Activated CD4-positive, alpha-beta memory T cell treated with anti-CD3 and anti-CD28 coated beads, Interleukin-2, amount 10 ng/mL, durations not matched to agents 7 days and 5 days (primary cell): ENCODE data around the gene GJA3. TPM values are rescaled to one million over a fixed set of nuclear protein-coding genes. Genes with fewer than 3 reads are reported as not detected.
A peak's percentile ranks its signal among the peaks of the same experiment; 100 is the strongest.

Experiments used
- CTCF ChIA-PET: fragments of 350-600 bp; sonication (Branson Sonifier 250); formaldehyde crosslinking; loops from one replicate; lab custom pipeline; 2021; ENCODE audit warnings: antibody characterized with exemption, inconsistent platforms; lab: Charles Lee
- POLR2A ChIA-PET: fragments of 350-600 bp; sonication (Branson Sonifier 250); formaldehyde crosslinking; loops from one replicate; lab custom pipeline; 2021; ENCODE audit warnings: antibody characterized with exemption; lab: Charles Lee
- DNase-seq: peaks from one replicate; pipeline ENCODE4 v3.0.0-alpha.2; 2020
- H3K27ac Mint-ChIP-seq: one replicate; pipeline ENCODE4 v1.8.0; 2021; ENCODE audit warnings: mild to moderate bottlenecking, mixed read lengths
- H3K27me3 Mint-ChIP-seq: one replicate; pipeline ENCODE4 v1.8.0; 2021; ENCODE audit warnings: mixed read lengths
- H3K36me3 Mint-ChIP-seq: one replicate; pipeline ENCODE4 v1.8.0; 2021; ENCODE audit warnings: low read depth, mixed read lengths
- H3K4me1 Mint-ChIP-seq: one replicate; pipeline ENCODE4 v1.8.0; 2021; ENCODE audit warnings: mixed read lengths
- H3K4me3 Mint-ChIP-seq: one replicate; pipeline ENCODE4 v1.8.0; 2021; ENCODE audit warnings: mild to moderate bottlenecking, mixed read lengths
- H3K9me3 Mint-ChIP-seq: one replicate; pipeline ENCODE4 v1.8.0; 2021; ENCODE audit warnings: mixed read lengths
- total RNA-seq, 2 experiments: library from RNA; stranded (reverse); gene quantifications; one replicate each; pipeline ENCODE4 v1.2.3, GENCODE V29; 2021

The GJA3 gene
- total RNA-seq, 2 experiments from 2014 or later = 0.13 to 0.23 TPM

DNA sequence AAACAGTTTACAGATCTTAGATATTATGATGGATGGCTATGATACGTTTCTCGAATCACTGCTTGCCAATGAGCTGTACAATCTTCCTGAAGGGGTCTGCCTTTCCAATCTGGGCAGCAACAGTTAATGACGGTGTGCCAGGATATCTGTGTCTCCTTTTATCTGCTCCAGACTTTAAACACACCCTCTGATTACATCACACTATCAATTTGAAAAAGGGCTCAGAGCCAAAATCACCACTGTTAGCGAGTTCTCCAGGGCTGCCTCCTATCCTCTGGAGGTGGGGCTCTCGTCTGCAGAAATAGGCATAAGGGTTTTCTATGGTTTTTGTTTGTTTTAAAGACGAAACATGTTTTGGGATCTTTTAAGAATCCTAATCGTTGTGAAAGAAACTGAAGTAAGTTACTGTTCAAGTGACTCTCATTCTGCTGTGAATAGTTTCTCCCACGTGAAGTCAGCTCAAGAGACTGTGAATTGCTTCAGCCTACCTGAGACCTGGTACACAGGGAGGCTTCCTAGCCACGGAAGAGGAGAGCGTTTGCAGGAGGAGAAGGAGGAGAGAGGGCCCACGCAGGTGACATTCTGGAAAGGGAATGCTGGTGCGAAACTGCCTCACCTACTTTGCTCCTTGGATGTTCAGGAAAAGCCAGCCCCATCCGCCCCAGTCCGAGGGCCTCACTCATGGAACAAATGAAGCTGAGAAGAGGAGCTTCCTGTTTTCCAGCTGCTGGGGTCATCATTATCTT lies 15.2 kb upstream of the GJA3 start:
- H3K27ac Mint-ChIP-seq = no peak overlapping the region
- POLR2A ChIA-PET = interaction anchor here (0.9 to 1.3 kb wide), 2 partner anchors 15 to 300 kb away, joined by 3 to 4 read pairs; no protein-coding TSS in a partner anchor
- H3K4me1 Mint-ChIP-seq = peaks cover 12% of the 10 kb centered on the region
- H3K36me3 Mint-ChIP-seq = no peaks in the 10 kb centered on the region
- DNase-seq = no peak
- peaks cover 67% of the 10 kb centered on the region for H3K27me3 Mint-ChIP-seq
- no peaks in the 10 kb centered on the region for H3K9me3 Mint-ChIP-seq
- CTCF ChIA-PET = interaction anchor here (1.3 to 2.1 kb wide), 3 partner anchors 8 to 19 kb away, joined by 3 to 4 read pairs (median 3); no protein-coding TSS in a partner anchor
- no peak overlapping the region for H3K4me3 Mint-ChIP-seq

DNA sequence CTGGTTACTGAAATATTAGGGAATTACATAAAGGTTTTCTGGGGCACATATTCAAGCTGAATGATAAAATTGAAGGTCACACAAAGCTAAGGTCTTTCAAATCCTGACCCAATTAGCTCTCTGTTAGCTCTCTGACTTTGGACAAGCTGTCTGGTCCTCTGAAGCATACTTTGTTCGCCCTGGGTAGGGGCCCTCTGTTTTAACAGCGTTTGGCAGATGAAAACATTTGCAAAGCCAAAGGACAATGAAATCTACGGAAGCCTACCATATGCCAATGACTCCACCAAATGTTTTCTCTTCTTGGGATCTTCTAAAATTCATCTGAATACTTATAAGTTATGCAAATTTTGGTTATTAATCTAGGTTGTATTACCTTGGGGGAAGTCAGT lies 14.5 kb upstream of the GJA3 start:
- peaks cover 62% of the 10 kb centered on the region for H3K27me3 Mint-ChIP-seq
- POLR2A ChIA-PET = interaction anchor here (0.9 to 1.3 kb wide), 2 partner anchors 14 to 301 kb away, joined by 3 to 4 read pairs; no protein-coding TSS in a partner anchor
- CTCF ChIA-PET = interaction anchor here (1.0 to 2.1 kb wide), 6 partner anchors 9 to 22 kb away, joined by 3 to 7 read pairs (median 4); partner anchors contain the start of gene GJA3
- peaks cover 12% of the 10 kb centered on the region for H3K4me1 Mint-ChIP-seq
- no peaks in the 10 kb centered on the region for H3K36me3 Mint-ChIP-seq
- no peak overlapping the region for H3K27ac Mint-ChIP-seq
- no peaks in the 10 kb centered on the region for H3K9me3 Mint-ChIP-seq
- H3K4me3 Mint-ChIP-seq = no peak overlapping the region
- no peak for DNase-seq

DNA sequence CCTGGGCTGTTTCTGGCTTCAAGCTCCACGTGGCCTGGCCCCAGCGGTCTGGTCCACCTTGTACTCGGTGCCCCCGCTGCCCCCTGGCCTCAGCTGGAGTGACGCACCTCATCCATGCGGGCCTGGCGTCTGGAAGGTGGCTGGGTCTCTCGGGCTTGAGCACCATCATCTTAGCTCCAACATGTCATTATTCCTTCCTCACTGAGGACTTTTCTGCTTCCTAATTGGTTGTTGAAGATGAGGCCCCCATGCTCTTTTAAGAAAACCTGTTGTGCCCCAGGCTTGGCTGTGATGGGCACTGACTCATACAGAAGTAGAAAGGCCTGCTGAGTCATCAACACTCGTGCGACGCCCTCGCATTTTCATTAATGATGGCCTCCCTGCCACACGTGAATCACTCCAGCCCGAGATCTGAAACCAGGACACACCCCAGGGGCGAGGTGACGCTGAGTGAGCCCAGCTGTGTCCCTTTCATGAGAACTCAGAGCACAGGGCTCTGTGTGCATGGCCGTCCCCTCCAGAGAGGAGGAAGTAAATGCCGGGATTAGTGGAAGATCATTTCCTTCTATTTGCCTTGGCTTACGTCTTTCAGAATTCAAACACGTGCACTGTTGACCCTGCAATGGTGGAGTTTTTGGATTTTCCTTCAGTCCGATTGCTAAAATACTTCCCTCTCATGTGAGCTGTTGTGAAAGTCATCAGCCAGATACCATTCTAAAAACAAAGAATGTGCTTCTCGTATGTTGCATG lies 14.0 kb upstream of the GJA3 start:
- Mint-ChIP-seq H3K4me3 (no peak overlapping the region), H3K4me1 (peaks cover 12% of the 10 kb centered on the region), H3K9me3 (no peaks in the 10 kb centered on the region), H3K27ac (no peak overlapping the region), H3K27me3 (peaks cover 62% of the 10 kb centered on the region), H3K36me3 (no peaks in the 10 kb centered on the region)
- ChIA-PET POLR2A (interaction anchor here (0.9 to 1.3 kb wide), 2 partner anchors 13 to 301 kb away, joined by 3 to 4 read pairs; no protein-coding TSS in a partner anchor), CTCF (interaction anchor here (1.0 to 2.1 kb wide), 6 partner anchors 9 to 22 kb away, joined by 3 to 7 read pairs (median 4); partner anchors contain the start of gene GJA3)
- peak; percentile 73 for DNase-seq

DNA sequence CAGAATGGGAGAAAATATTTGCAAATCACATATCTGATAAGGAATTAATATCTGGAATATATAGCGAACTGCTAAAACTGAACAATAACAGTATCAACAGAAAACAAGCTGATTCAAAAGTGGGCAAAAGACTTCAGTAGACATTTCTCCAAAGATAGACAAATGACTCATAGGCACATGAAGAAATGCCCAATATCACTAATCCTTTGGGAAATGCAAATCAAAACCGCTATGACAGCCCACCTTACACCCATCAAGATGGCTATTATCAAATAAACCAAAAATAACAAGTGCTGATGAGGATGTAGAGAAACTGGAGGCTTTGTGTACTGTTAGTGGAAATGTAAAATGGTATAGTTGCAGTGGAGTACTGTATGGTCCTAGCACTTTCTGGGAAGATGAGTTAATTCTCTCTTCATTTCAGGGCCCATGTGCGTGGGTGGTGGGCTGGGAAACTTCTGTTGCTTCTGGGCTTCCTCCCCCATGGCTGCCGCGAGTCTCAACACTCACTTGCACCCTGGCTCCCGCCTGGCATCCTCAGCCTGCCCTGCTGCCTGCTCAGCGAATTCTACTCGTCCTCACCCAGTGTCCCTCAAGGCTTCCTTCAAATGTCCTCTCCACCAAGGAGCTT lies 12.4 kb upstream of the GJA3 start:
- H3K4me3 Mint-ChIP-seq = no peak overlapping the region
- no peak for DNase-seq
- no peak overlapping the region for H3K27ac Mint-ChIP-seq
- ChIA-PET CTCF (interaction anchor here (1.5 kb wide), 1 partner anchor 14 kb away, joined by 3 read pairs; no protein-coding TSS in a partner anchor), POLR2A (no interaction called here)
- H3K36me3 Mint-ChIP-seq = no peaks in the 10 kb centered on the region
- H3K9me3 Mint-ChIP-seq = no peaks in the 10 kb centered on the region
- H3K27me3 Mint-ChIP-seq = peaks cover 56% of the 10 kb centered on the region
- peaks cover 18% of the 10 kb centered on the region for H3K4me1 Mint-ChIP-seq

GRCh38 chr13:20171364-20171763 lies 10.5 kb upstream of the GJA3 start:
- CTCF ChIA-PET = interaction anchor here (1.0 kb wide), 1 partner anchor 26 kb away, joined by 3 read pairs; no protein-coding TSS in a partner anchor
- Mint-ChIP-seq H3K27ac (no peak overlapping the region), H3K36me3 (no peaks in the 10 kb centered on the region)

DNA sequence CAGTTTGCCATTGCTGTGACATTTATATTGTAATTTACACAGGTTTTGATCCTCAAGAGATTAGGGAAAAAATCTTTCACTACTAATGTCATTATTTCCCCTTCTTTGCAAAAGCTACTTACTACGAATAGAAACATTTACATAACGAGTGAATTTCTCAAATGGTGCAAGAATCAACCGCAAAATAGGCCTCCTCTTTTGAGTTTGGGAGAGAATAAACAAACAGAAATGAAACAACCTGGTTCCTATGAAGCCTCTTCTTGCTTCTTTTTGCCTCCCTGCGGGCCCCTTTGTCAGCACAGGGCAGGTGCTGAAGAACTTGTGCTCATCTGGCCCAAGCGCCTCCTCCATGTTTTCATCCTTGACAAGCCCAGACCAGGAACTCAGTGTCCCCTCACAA lies 10.1 kb upstream of the GJA3 start:
- Mint-ChIP-seq H3K4me1 (peaks cover 18% of the 10 kb centered on the region), H3K27ac (no peak overlapping the region), H3K9me3 (no peaks in the 10 kb centered on the region), H3K4me3 (no peak overlapping the region), H3K27me3 (peaks cover 47% of the 10 kb centered on the region), H3K36me3 (no peaks in the 10 kb centered on the region)
- ChIA-PET CTCF (interaction anchor here (1.0 kb wide), 1 partner anchor 27 kb away, joined by 3 read pairs; no protein-coding TSS in a partner anchor), POLR2A (no interaction called here)
- DNase-seq = no peak

More at GRCh38 chr13:20171364-20171763, 10.5 kb upstream of the GJA3 start:
- Mint-ChIP-seq H3K9me3 (no peaks in the 10 kb centered on the region), H3K4me1 (peaks cover 18% of the 10 kb centered on the region), H3K4me3 (no peak overlapping the region), H3K27me3 (peaks cover 48% of the 10 kb centered on the region)
- DNase-seq = no peak
- POLR2A ChIA-PET = no interaction called here

- ChIA-PET CTCF (no interaction called here), POLR2A (no interaction called here)
- Mint-ChIP-seq H3K27me3 (peaks cover 41% of the 10 kb centered on the region), H3K4me1 (peaks cover 9% of the 10 kb centered on the region), H3K36me3 (no peaks in the 10 kb centered on the region), H3K27ac (no peak overlapping the region), H3K4me3 (no peak overlapping the region), H3K9me3 (no peaks in the 10 kb centered on the region)
- no peak for DNase-seq
Measured at GRCh38 chr13:20168396-20168795, 7.5 kb upstream of the GJA3 start.

DNA sequence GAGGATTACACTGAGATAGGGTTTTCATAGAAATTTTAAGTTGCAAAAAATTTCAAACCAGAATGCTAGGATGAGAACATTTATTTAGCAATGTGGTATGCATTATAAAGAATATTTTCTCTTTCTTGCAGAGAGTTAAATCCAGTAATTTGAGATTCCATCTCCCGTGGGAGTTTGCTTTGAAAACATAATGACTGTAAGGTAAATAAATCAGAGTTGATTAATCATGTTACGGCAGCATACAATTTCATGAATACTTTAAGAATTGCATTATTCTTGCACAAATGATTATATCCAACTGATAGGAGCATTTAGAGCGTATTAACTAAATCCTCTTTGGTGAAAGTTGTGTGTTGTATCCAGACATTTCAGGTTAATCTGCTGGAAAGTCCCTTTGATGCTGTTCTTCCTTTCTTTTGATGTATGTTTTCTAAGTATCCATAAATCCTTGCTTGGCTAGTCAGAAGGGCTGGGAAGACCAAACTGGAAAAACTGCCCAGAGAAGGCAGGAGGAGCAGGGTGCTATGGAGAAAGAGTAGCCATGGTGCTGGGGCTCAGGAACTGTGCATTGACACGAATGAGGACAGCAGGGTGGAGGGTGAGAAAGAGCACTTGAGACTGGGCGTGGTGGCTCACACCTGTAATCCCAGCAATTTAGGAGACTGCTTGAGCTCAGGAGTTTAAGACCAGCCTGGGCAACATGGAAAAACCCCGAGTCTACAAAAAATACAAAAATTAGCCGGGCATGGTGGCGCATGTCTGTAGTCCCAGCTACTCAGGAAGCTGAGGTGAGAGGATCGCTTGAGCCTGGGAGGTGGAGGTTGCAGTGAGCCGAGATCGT lies 4.8 kb upstream of the GJA3 start:
- H3K27me3 Mint-ChIP-seq = peaks cover 50% of the 10 kb centered on the region
- CTCF ChIA-PET = interaction anchor here (1.1 to 1.2 kb wide), 2 partner anchors 37 to 180 kb away, joined by 3 to 4 read pairs; no protein-coding TSS in a partner anchor
- no peaks in the 10 kb centered on the region for H3K9me3 Mint-ChIP-seq
- no peaks in the 10 kb centered on the region for H3K36me3 Mint-ChIP-seq
- no peak for DNase-seq
- H3K27ac Mint-ChIP-seq = no peak overlapping the region
- peaks cover 20% of the 10 kb centered on the region for H3K4me1 Mint-ChIP-seq
- POLR2A ChIA-PET = no interaction called here
- no peak overlapping the region for H3K4me3 Mint-ChIP-seq

- ChIA-PET POLR2A (interaction anchor here (0.7 to 2.0 kb wide), 4 partner anchors 9 to 177 kb away, joined by 3 to 6 read pairs (median 4); no protein-coding TSS in a partner anchor), CTCF (interaction anchor here (0.7 to 6.2 kb wide), 6 partner anchors 34 to 177 kb away, joined by 3 to 46 read pairs (median 4); no protein-coding TSS in a partner anchor)
- DNase-seq = no peak
Measured at GRCh38 chr13:20161951-20162300, 1.1 kb upstream of the GJA3 start.

GRCh38 chr13:20161275-20161950 lies 561 bp upstream of the GJA3 start:
- peak; percentile 53 for DNase-seq
- ChIA-PET POLR2A (interaction anchor here (0.7 to 2.0 kb wide), 3 partner anchors 9 to 176 kb away, joined by 3 to 6 read pairs (median 4); no protein-coding TSS in a partner anchor), CTCF (interaction anchor here (0.7 to 6.2 kb wide), 5 partner anchors 34 to 176 kb away, joined by 3 to 46 read pairs (median 4); no protein-coding TSS in a partner anchor)
- Mint-ChIP-seq H3K27me3 (peaks cover 61% of the 10 kb centered on the region), H3K4me1 (peaks cover 24% of the 10 kb centered on the region), H3K9me3 (no peaks in the 10 kb centered on the region), H3K36me3 (no peaks in the 10 kb centered on the region), H3K27ac (no peak overlapping the region), H3K4me3 (peak overlapping the region; percentile 68)

More at GRCh38 chr13:20161951-20162300, 1.1 kb upstream of the GJA3 start:
- Mint-ChIP-seq H3K27ac (no peak overlapping the region), H3K27me3 (peaks cover 64% of the 10 kb centered on the region), H3K4me1 (peaks cover 24% of the 10 kb centered on the region), H3K9me3 (no peaks in the 10 kb centered on the region), H3K36me3 (no peaks in the 10 kb centered on the region), H3K4me3 (peak overlapping the region; percentile 67)

DNA sequence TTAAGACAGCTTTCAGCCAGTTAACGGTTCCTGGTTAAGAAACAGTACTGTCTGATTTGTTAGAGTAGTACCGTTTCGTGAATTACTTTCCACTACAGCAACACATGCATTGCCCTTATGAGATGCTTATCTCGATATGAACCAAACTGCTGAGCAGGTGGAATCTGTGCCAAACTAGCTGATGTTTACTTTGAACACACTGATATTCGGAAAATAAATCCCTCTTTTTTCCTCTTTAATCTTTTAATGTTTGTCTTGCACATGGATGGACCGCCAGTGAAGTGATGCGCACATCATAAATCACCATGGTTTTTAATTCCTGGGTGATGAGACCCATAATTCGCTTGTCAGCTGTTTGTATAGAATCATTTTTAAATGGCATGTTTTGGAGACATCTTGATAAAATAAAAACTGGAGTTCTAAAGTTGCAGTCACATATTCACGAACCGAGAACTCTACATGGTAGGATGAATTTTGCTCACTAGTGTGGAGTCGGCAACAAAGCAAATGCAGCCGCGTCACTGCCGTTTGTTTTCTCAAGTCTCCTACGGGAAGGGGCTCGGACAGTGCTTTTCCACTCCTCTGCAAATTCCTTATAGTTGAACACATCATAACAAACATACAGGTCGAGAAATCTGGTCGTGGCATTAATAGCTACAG lies 1.1 kb downstream of the GJA3 start:
- H3K27ac Mint-ChIP-seq = no peak overlapping the region
- ChIA-PET POLR2A (interaction anchor here (1.9 kb wide), 2 partner anchors 32 to 41 kb away, joined by 5 to 6 read pairs; no protein-coding TSS in a partner anchor), CTCF (interaction anchor here (0.6 to 6.2 kb wide), 7 partner anchors 13 to 247 kb away, joined by 3 to 46 read pairs (median 3); no protein-coding TSS in a partner anchor)

More for the DNA sequence above, 1.1 kb downstream of the GJA3 start:
- Mint-ChIP-seq H3K27me3 (peaks cover 55% of the 10 kb centered on the region), H3K36me3 (no peaks in the 10 kb centered on the region), H3K4me3 (peak overlapping the region; percentile 73), H3K9me3 (no peaks in the 10 kb centered on the region), H3K4me1 (peaks cover 24% of the 10 kb centered on the region)
- no peak for DNase-seq
